ENCODE measurements around the gene CCT8L2.
"Not testable (repeated sequence)": the region's sequence is repeated elsewhere in the genome, so short reads cannot be mapped to it uniquely, and the experiment has no call there.

CCT8L2 gene

GRCh38 chr22:16599648-16600047 lies 7.0 kb upstream of the CCT8L2 start:
- in situ Hi-C loops (cut with MboI; ENCODE audit: low sequenced_read_pairs) = not testable (repeated sequence)

GRCh38 chr22:16595251-16595650 lies 2.6 kb upstream of the CCT8L2 start:
- in situ Hi-C loops (cut with MboI; ENCODE audit: low sequenced_read_pairs) = not testable (repeated sequence)

GRCh38 chr22:16594026-16594425 lies 1.4 kb upstream of the CCT8L2 start:
- in situ Hi-C loops (cut with MboI; ENCODE audit: low sequenced_read_pairs) = no loop called here

GRCh38 chr22:16592231-16592630 lies 379 bp downstream of the CCT8L2 start:
- in situ Hi-C loops (cut with MboI; ENCODE audit: low sequenced_read_pairs) = not testable (repeated sequence)

GRCh38 chr22:16591136-16591535 lies 1.5 kb downstream of the CCT8L2 start:
- in situ Hi-C loops (cut with MboI; ENCODE audit: low sequenced_read_pairs) = not testable (repeated sequence)

- in situ Hi-C loops (cut with MboI; ENCODE audit: low sequenced_read_pairs) = no loop called here
Measured at GRCh38 chr22:16586991-16587390, 5.6 kb downstream of the CCT8L2 start.

GRCh38 chr22:16586170-16586569 lies 6.4 kb downstream of the CCT8L2 start:
- in situ Hi-C loops (cut with MboI; ENCODE audit: low sequenced_read_pairs) = no loop called here

- in situ Hi-C loops (cut with MboI; ENCODE audit: low sequenced_read_pairs) = not testable (repeated sequence)
Measured at GRCh38 chr22:16580872-16581271, 11.7 kb downstream of the CCT8L2 start.

GRCh38 chr22:16569240-16569834 lies 23.3 kb downstream of the CCT8L2 start:
- in situ Hi-C loops (cut with MboI; ENCODE audit: low sequenced_read_pairs) = not testable (repeated sequence)

GRCh38 chr22:16568425-16568758 lies 24.2 kb downstream of the CCT8L2 start:
- in situ Hi-C loops (cut with MboI; ENCODE audit: low sequenced_read_pairs) = no loop called here

- in situ Hi-C loops (cut with MboI; ENCODE audit: low sequenced_read_pairs) = not testable (repeated sequence)
Measured at GRCh38 chr22:16567617-16568424, 24.8 kb downstream of the CCT8L2 start.

- in situ Hi-C loops (cut with MboI; ENCODE audit: low sequenced_read_pairs) = not testable (repeated sequence)
Measured at GRCh38 chr22:16566421-16567151, 26.0 kb downstream of the CCT8L2 start.

GRCh38 chr22:16565585-16566420 lies 26.8 kb downstream of the CCT8L2 start:
- in situ Hi-C loops (cut with MboI; ENCODE audit: low sequenced_read_pairs) = not testable (repeated sequence)

GRCh38 chr22:16564837-16565584 lies 27.6 kb downstream of the CCT8L2 start:
- in situ Hi-C loops (cut with MboI; ENCODE audit: low sequenced_read_pairs) = not testable (repeated sequence)

GRCh38 chr22:16563555-16564520 lies 28.8 kb downstream of the CCT8L2 start:
- in situ Hi-C loops (cut with MboI; ENCODE audit: low sequenced_read_pairs) = no loop called here

GRCh38 chr22:16562711-16563554 lies 29.7 kb downstream of the CCT8L2 start:
- in situ Hi-C loops (cut with MboI; ENCODE audit: low sequenced_read_pairs) = no loop called here

- in situ Hi-C loops (cut with MboI; ENCODE audit: low sequenced_read_pairs) = not testable (repeated sequence)
Measured at GRCh38 chr22:16561093-16561658, 31.4 kb downstream of the CCT8L2 start.

- in situ Hi-C loops (cut with MboI; ENCODE audit: low sequenced_read_pairs) = not testable (repeated sequence)
Measured at GRCh38 chr22:16560651-16561050, 32.0 kb downstream of the CCT8L2 start.
